ENCODE measurements around the gene CELF2.

Gene CELF2

DNA sequence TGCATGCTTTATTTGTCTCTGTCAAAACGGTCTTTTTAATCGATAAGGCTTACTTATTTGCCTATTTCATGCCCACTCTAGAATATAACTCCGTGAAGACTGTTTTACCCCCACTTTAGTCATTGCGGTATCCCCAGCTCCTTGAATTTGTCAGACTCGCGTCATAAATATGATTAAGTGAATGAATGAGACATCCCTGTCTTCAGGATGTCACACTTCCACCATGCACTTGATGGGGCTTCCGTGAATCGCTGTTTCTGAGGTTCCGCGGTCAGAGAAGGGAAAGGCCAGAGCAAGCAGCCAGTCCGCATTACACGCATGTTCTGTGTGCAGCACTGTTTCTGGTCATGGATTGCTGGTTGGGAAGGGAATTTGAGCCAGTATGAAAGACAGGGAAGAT is 138.8 kb downstream of the CELF2 start:
- TF ChIP-seq, protein P1, sequence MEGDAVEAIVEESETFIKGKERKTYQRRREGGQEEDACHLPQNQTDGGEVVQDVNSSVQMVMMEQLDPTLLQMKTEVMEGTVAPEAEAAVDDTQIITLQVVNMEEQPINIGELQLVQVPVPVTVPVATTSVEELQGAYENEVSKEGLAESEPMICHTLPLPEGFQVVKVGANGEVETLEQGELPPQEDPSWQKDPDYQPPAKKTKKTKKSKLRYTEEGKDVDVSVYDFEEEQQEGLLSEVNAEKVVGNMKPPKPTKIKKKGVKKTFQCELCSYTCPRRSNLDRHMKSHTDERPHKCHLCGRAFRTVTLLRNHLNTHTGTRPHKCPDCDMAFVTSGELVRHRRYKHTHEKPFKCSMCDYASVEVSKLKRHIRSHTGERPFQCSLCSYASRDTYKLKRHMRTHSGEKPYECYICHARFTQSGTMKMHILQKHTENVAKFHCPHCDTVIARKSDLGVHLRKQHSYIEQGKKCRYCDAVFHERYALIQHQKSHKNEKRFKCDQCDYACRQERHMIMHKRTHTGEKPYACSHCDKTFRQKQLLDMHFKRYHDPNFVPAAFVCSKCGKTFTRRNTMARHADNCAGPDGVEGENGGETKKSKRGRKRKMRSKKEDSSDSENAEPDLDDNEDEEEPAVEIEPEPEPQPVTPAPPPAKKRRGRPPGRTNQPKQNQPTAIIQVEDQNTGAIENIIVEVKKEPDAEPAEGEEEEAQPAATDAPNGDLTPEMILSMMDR (IDR thresholded peaks at IDR 0.05; ENCODE audit: extremely low read depth, insufficient read depth, missing control alignments) = no peak
- DNase-seq (ENCODE audit: low spot score) = no peak
- in situ Hi-C loops (cut with MboI; ENCODE audit: low pct_unique_long_range_greater_than_20kb, low sequenced_read_pairs, unreplicated experiment) = no loop called here

DNA sequence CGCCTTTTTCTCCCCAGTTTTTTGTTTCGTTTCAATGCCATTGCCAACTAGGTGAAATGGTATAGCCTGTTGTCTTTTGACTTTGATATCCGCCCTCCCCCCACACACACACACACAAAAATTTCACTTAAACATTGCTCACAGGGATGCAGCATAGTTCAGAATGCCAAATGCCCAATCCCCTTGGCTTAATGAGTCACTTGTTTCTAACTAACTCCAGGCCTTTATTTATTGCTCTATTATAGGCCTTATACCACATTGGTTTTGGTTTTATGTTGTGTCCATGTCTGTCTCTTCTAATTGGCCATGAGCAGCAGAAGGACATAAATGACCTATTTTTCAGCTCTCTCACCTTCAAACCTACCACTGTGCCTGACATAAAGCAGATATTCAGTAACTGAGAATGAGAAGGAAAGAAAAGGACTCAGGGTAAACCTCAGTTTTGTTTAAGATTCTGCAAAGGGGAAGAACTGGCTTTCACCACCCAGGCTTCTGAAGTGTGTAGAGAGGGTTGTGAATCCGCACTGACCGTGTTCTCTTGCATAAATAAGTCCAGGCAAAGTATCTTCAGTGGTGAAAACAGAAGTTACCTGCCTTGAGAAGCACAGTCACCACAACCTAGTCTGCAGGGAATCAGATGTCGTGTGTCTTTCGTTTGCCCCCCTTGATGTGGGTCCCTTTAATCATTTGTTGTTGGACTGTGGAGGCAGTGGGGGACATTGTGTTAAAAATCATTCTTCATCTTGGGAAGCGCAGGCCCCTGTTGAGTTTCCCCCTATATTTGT is 139.8 kb downstream of the CELF2 start:
- DNase-seq (ENCODE audit: low spot score) = no peak
- TF ChIP-seq, protein P1 (IDR thresholded peaks at IDR 0.05; ENCODE audit: extremely low read depth, insufficient read depth, missing control alignments) = no peak
- in situ Hi-C loops (cut with MboI; ENCODE audit: low pct_unique_long_range_greater_than_20kb, low sequenced_read_pairs, unreplicated experiment) = no loop called here

DNA sequence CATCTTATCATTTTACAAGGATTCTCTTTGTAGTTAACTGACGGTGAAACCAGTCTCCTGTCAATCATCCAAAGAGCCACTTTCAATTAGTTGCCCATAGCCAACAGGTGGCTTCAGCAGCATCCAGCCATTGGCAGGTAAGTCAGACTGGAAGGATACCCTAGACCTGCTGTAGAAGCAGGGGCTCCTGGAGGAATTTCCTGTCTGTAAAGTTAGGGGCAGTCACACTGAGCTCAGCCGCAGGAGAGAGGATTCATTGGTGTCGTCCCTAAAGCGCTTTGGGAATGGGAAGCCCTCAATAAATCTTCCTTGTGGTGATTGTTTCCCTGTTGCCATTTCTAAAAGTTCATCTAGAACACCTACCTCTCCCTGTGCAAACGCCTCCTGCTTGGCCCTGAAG is 140.4 kb downstream of the CELF2 start:
- no peak for DNase-seq (ENCODE audit: low spot score)
- TF ChIP-seq, protein P1 (IDR thresholded peaks at IDR 0.05; ENCODE audit: extremely low read depth, insufficient read depth, missing control alignments) = no peak
- in situ Hi-C loops (cut with MboI; ENCODE audit: low pct_unique_long_range_greater_than_20kb, low sequenced_read_pairs, unreplicated experiment) = no loop called here

DNA sequence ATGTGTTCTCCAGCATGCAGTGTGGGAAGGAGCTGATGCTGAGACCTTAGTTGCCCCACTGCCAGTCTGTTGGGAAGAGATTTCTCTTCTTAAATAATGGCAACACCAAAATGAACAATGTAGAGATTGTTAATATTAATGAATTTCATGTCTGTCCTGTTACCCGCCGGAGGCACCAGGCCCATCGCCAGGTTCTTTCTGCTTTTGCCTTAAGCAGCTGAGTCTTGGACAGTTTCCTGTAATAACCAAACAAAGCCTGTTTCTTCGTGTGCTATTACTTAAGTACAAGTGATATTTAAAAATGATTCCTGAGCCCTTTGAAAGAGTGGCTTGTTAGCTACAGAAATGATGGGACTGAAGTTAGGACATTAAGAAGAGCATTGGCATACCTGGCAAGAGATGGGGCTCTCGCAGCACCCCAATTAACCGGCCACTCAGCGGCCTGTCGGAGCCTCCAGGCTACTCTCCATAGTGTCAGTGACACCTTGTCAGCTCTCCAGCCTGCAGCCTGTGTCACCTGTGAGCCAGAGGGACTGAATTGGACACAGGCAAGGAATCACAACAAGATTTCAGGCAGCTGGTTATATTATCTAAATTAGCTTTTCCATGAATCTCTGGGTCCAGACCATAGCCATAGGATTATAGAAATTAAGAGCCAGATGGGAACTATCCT is 142.0 kb downstream of the CELF2 start:
- TF ChIP-seq, protein P1 (IDR thresholded peaks at IDR 0.05; ENCODE audit: extremely low read depth, insufficient read depth, missing control alignments) = no peak
- in situ Hi-C loops (cut with MboI; ENCODE audit: low pct_unique_long_range_greater_than_20kb, low sequenced_read_pairs, unreplicated experiment) = no loop called here

GRCh38 chr10:11161096-11161495 is 143.4 kb downstream of the CELF2 start:
- TF ChIP-seq, protein P1 (IDR thresholded peaks at IDR 0.05; ENCODE audit: extremely low read depth, insufficient read depth, missing control alignments) = no peak
- in situ Hi-C loops (cut with MboI; ENCODE audit: low pct_unique_long_range_greater_than_20kb, low sequenced_read_pairs, unreplicated experiment) = no loop called here
- no peak for DNase-seq (ENCODE audit: low spot score)

More for the DNA sequence above, 142.0 kb downstream of the CELF2 start:
- no peak for DNase-seq (ENCODE audit: low spot score)

- in situ Hi-C loops (cut with MboI; ENCODE audit: low pct_unique_long_range_greater_than_20kb, low sequenced_read_pairs, unreplicated experiment) = no loop called here
- no peak for DNase-seq (ENCODE audit: low spot score)
- TF ChIP-seq, protein P1 (IDR thresholded peaks at IDR 0.05; ENCODE audit: extremely low read depth, insufficient read depth, missing control alignments) = no peak
These were observed 144.2 kb downstream of the CELF2 start for GRCh38 chr10:11161910-11162309.

All from GM13977 (cell line).